ENCODE measurements around the gene TMEM239.
A peak's percentile ranks its signal among the peaks of the same experiment; 100 is the strongest.

Gene TMEM239

GRCh38 chr20:2814076-2814475 lies 2.1 kb upstream of the TMEM239 start:
- no peaks in the 10 kb centered on the region for H3K9me3 ChIP-seq (ENCODE audit: insufficient read depth, low read depth, low read length)
- peaks cover 8% of the 10 kb centered on the region for H3K27me3 ChIP-seq (ENCODE audit: insufficient read depth, low read length)
- no peaks in the 10 kb centered on the region for H3K4me1 ChIP-seq (ENCODE audit: insufficient read depth, low read length)
- no peak overlapping the region for H3K27ac ChIP-seq (ENCODE audit: low read depth, low read length)
- no peak overlapping the region for H3K4me3 ChIP-seq (ENCODE audit: low read length)
- H3K9ac ChIP-seq (ENCODE audit: low read depth, low read length) = no peak overlapping the region
- 92% methylated on average over 1 of the region's 1 CpG for WGBS
- no peaks in the 10 kb centered on the region for H3K36me3 ChIP-seq (ENCODE audit: insufficient read depth, low read length)

DNA sequence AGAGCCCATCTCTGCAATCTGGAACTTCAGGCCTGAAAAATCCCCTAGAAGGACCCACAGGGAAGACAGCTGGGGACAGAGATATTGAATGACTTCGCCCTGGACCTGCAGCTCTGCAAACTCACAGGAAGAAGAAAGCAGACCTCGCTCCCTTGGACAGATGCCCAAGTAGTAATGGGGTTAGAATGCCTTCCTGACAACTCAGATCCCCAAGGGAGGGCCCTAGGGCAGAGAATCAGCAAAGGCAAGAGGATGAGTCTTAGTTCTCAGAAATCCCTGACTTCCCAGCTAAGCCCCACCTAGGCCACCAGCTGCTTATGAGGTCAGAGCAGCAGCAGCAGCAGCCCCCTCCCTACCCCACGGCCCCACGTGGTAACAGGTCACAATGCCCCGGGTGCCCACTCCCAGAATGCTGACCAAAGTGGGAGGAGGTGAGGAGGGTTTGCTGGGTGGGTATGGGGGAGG lies 1.5 kb upstream of the TMEM239 start, which contains the start of gene C20orf141:
TSS of gene C20orf141 (plus strand) at position 401 of the 465 bp plus-strand sequence. CDS start 198 bp downstream, outside the sequence.
- no peak within 1 kb of the TSS for H3K4me3 ChIP-seq (ENCODE audit: low read length)
- H3K27me3 ChIP-seq (ENCODE audit: insufficient read depth, low read length) = peaks cover 12% of the 10 kb centered on the region
- WGBS = 43% methylated on average over 5 of the region's 5 CpGs
- no peak within 1 kb of the TSS for H3K27ac ChIP-seq (ENCODE audit: low read depth, low read length)
- no peak within 1 kb of the TSS for H3K9ac ChIP-seq (ENCODE audit: low read depth, low read length)
- H3K9me3 ChIP-seq (ENCODE audit: insufficient read depth, low read depth, low read length) = no peaks in the 10 kb centered on the region
- H3K4me1 ChIP-seq (ENCODE audit: insufficient read depth, low read length) = no peaks in the 10 kb centered on the region
- no peaks in the 10 kb centered on the region for H3K36me3 ChIP-seq (ENCODE audit: insufficient read depth, low read length)

DNA sequence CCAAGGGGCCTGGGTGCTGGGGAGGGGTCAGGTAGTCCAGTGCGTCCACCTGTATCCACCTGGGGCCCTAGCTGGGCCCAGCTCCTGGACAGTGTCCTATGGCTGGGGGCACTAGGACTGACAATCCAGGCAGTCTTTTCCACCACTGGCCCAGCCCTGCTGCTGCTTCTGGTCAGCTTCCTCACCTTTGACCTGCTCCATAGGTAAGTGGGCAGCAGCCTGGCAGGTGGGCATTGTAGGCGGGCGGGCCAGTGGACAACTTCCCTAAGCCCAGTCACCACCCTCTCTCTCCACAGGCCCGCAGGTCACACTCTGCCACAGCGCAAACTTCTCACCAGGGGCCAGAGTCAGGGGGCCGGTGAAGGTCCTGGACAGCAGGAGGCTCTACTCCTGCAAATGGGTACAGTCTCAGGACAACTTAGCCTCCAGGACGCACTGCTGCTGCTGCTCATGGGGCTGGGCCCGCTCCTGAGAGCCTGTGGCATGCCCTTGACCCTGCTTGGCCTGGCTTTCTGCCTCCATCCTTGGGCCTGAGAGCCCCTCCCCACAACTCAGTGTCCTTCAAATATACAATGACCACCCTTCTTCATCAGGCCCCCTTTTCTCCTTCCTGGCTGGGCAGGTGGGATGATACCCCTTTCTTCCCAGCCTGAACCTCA lies 793 bp upstream of the TMEM239 start:
- peaks cover 20% of the 10 kb centered on the region for H3K27me3 ChIP-seq (ENCODE audit: insufficient read depth, low read length)
- H3K4me1 ChIP-seq (ENCODE audit: insufficient read depth, low read length) = peaks cover 7% of the 10 kb centered on the region
- H3K27ac ChIP-seq (ENCODE audit: low read depth, low read length) = no peak overlapping the region
- no peak overlapping the region for H3K4me3 ChIP-seq (ENCODE audit: low read length)
- H3K9me3 ChIP-seq (ENCODE audit: insufficient read depth, low read depth, low read length) = no peaks in the 10 kb centered on the region
- H3K9ac ChIP-seq (ENCODE audit: low read depth, low read length) = no peak overlapping the region
- WGBS = 88% methylated on average over 8 of the region's 8 CpGs
- no peaks in the 10 kb centered on the region for H3K36me3 ChIP-seq (ENCODE audit: insufficient read depth, low read length)

GRCh38 chr20:2816583-2817340 lies 598 bp downstream of the TMEM239 start:
- 81% methylated on average over 20 of the region's 20 CpGs for WGBS
- H3K9me3 ChIP-seq (ENCODE audit: insufficient read depth, low read depth, low read length) = no peaks in the 10 kb centered on the region

DNA sequence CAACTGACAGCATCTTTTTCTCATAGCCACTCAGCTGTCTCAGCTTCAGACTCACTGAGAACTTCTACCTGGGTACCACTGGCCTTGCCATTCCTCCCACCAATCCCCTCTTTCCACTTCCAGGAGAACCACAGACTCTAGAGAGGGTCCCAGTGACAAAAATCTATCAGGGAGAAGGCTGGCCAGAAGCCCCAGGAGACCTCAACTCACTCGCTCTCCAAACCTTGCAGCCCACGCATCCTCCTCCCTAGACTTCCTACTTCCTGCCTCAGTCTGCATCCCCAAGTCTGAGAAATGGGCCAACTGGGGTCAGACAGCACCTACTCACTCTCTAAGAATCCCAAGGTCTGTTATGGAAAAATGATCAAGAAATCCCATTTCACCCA lies 1.2 kb downstream of the TMEM239 start:
- 89% methylated on average over 2 of the region's 2 CpGs for whole genome bisulfite sequencing
- H3K9ac ChIP-seq (ENCODE audit: low read depth, low read length) = no peak overlapping the region
- H3K4me3 ChIP-seq (ENCODE audit: low read length) = no peak overlapping the region

More at GRCh38 chr20:2816583-2817340, 598 bp downstream of the TMEM239 start:
- Histone ChIP-seq H3K9ac (ENCODE audit: low read depth, low read length) (no peak overlapping the region), H3K27me3 (ENCODE audit: insufficient read depth, low read length) (peaks cover 33% of the 10 kb centered on the region), H3K27ac (ENCODE audit: low read depth, low read length) (no peak overlapping the region), H3K4me1 (ENCODE audit: insufficient read depth, low read length) (peaks cover 9% of the 10 kb centered on the region), H3K4me3 (ENCODE audit: low read length) (no peak overlapping the region), H3K36me3 (ENCODE audit: insufficient read depth, low read length) (no peaks in the 10 kb centered on the region)

DNA sequence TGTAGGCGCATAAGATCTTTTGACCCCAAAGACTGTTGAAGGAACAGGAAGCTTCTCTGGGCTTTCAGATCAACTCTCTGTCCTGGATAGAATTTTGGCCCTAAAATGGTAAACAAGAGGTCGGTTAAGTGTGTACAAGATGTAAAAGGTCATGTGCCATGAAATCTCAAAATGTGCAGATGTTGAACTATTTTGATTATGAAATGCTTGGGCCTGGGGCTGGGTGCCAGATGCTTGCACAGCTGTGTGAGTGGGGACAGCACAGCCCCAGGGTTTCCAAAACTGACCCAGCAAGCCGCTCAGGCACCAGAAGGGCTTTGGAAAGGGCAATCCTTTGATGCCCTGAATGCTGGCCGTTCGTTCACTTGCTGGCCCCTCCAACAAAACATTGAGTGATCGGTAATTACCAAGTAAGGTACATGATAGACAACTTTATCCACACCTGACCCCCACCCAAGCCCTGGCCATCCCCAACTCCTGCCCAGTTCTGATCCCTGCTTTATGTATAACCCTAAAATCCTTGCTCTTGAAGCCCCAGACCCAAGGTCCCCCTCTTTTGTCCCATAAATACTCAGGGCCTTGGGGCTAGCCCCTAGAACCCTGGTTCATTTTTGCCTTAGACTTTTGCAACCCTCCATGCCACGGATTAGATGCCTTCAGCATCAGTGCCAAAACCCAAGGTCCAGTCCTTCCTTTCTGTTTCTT lies 1.9 kb downstream of the TMEM239 start:
- Histone ChIP-seq H3K36me3 (ENCODE audit: insufficient read depth, low read length) (no peaks in the 10 kb centered on the region), H3K4me3 (ENCODE audit: low read length) (no peak overlapping the region), H3K4me1 (ENCODE audit: insufficient read depth, low read length) (peaks cover 9% of the 10 kb centered on the region), H3K27ac (ENCODE audit: low read depth, low read length) (no peak overlapping the region), H3K9ac (ENCODE audit: low read depth, low read length) (no peak overlapping the region), H3K9me3 (ENCODE audit: insufficient read depth, low read depth, low read length) (no peaks in the 10 kb centered on the region), H3K27me3 (ENCODE audit: insufficient read depth, low read length) (peaks cover 40% of the 10 kb centered on the region)
- WGBS = 94% methylated on average over 7 of the region's 7 CpGs

More for the DNA sequence above, 1.2 kb downstream of the TMEM239 start:
- Histone ChIP-seq H3K4me1 (ENCODE audit: insufficient read depth, low read length) (peaks cover 9% of the 10 kb centered on the region), H3K27me3 (ENCODE audit: insufficient read depth, low read length) (peaks cover 39% of the 10 kb centered on the region), H3K27ac (ENCODE audit: low read depth, low read length) (no peak overlapping the region), H3K36me3 (ENCODE audit: insufficient read depth, low read length) (no peaks in the 10 kb centered on the region), H3K9me3 (ENCODE audit: insufficient read depth, low read depth, low read length) (no peaks in the 10 kb centered on the region)

GRCh38 chr20:2820084-2820895 lies 4.1 kb downstream of the TMEM239 start:
- no peak overlapping the region for H3K27ac ChIP-seq (ENCODE audit: low read depth, low read length)
- WGBS = 19% methylated on average over 32 of the region's 32 CpGs
- H3K4me3 ChIP-seq (ENCODE audit: low read length) = peak overlapping the region; percentile 37
- H3K36me3 ChIP-seq (ENCODE audit: insufficient read depth, low read length) = no peaks in the 10 kb centered on the region
- H3K4me1 ChIP-seq (ENCODE audit: insufficient read depth, low read length) = peaks cover 9% of the 10 kb centered on the region
- H3K9ac ChIP-seq (ENCODE audit: low read depth, low read length) = no peak overlapping the region
- H3K9me3 ChIP-seq (ENCODE audit: insufficient read depth, low read depth, low read length) = no peaks in the 10 kb centered on the region
- H3K27me3 ChIP-seq (ENCODE audit: insufficient read depth, low read length) = peaks cover 40% of the 10 kb centered on the region

DNA sequence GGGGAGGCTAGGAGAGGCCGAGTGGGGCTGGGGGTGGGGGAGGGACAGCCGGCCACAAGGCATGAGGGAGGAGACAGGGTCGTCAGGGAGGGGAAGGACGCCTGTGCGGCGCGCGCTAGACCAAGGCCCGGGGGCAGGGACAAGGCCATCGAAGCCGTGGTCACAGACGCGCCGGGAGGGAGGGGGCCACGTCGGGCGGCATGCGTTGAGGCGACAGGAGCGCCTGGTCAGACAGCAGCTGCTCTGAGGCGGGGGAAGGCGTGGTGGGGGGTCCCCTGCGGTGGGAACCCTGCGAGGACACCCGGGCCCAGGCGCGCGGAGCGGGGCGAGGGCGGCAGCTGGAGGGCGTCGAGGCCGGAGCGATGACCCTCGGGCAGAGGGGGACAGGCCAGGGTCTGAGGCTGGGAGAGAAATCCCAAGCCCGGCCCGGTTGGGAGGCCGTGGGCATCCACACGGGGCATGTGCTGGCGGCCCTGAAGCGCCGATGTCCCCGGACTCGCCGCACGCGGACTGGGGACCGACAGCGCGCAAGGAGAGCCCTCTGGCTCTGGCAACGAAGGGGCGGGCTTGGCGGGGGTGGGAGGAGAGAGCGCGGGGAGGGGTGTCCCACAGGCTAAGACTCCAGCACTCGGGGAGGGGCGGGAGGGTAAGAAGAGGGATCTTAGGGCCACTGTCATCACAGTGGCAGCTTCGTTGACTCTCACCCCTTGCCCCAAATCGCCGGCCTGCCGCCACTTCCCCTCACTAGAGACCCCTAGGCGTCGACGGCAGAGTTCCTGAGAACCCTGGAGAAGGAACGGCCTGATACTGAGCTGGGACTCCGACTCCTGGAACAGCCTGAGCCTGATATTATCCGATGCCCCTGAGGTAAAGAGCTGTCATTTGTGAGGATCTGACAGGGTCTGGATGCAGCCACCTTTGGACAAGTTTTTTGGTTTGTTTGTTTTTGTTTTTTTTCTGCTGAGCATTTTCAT lies 5.0 kb downstream of the TMEM239 start:
- H3K27ac ChIP-seq (ENCODE audit: low read depth, low read length) = no peak overlapping the region
- peaks cover 47% of the 10 kb centered on the region for H3K27me3 ChIP-seq (ENCODE audit: insufficient read depth, low read length)
- no peaks in the 10 kb centered on the region for H3K9me3 ChIP-seq (ENCODE audit: insufficient read depth, low read depth, low read length)
- no peaks in the 10 kb centered on the region for H3K36me3 ChIP-seq (ENCODE audit: insufficient read depth, low read length)
- H3K9ac ChIP-seq (ENCODE audit: low read depth, low read length) = no peak overlapping the region
- peak overlapping the region; percentile 23 for H3K4me3 ChIP-seq (ENCODE audit: low read length)
- H3K4me1 ChIP-seq (ENCODE audit: insufficient read depth, low read length) = peaks cover 9% of the 10 kb centered on the region
- WGBS = 11% methylated on average over 68 of the region's 68 CpGs

GRCh38 chr20:2822073-2822472 lies 5.9 kb downstream of the TMEM239 start:
- no peak overlapping the region for H3K4me3 ChIP-seq (ENCODE audit: low read length)
- H3K27ac ChIP-seq (ENCODE audit: low read depth, low read length) = no peak overlapping the region
- no peaks in the 10 kb centered on the region for H3K9me3 ChIP-seq (ENCODE audit: insufficient read depth, low read depth, low read length)
- H3K9ac ChIP-seq (ENCODE audit: low read depth, low read length) = no peak overlapping the region
- whole genome bisulfite sequencing = 16% methylated on average over 3 of the region's 5 CpGs
- H3K4me1 ChIP-seq (ENCODE audit: insufficient read depth, low read length) = peaks cover 9% of the 10 kb centered on the region
- peaks cover 55% of the 10 kb centered on the region for H3K27me3 ChIP-seq (ENCODE audit: insufficient read depth, low read length)
- H3K36me3 ChIP-seq (ENCODE audit: insufficient read depth, low read length) = no peaks in the 10 kb centered on the region

DNA sequence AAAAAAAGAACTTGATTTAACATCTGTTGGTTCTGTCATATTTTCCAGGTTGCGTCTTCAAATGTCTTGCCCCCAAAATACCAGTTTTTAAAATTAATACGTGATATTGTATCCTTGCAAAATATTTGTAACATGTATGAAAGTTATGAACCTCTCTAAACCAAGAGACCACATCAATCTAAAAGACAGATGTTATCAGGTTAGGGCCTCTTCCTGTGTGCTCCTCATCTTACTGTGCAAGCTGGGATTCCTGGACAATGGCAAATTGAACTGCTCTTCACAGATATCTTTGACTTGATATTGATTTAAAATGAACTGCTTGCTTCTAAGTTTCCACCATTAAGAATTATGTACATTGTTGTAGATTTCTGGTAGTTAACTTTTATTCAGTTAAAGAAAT lies 9.6 kb downstream of the TMEM239 start:
- Histone ChIP-seq H3K4me1 (ENCODE audit: insufficient read depth, low read length) (no peaks in the 10 kb centered on the region), H3K27ac (ENCODE audit: low read depth, low read length) (no peak overlapping the region), H3K9ac (ENCODE audit: low read depth, low read length) (no peak overlapping the region), H3K9me3 (ENCODE audit: insufficient read depth, low read depth, low read length) (no peaks in the 10 kb centered on the region), H3K36me3 (ENCODE audit: insufficient read depth, low read length) (no peaks in the 10 kb centered on the region), H3K4me3 (ENCODE audit: low read length) (no peak overlapping the region), H3K27me3 (ENCODE audit: insufficient read depth, low read length) (peaks cover 50% of the 10 kb centered on the region)
- no CpG with 5 or more reads among the region's 2 CpGs for WGBS
